ENCODE data around the gene PSMC3. TPM values are rescaled to one million over a fixed set of nuclear protein-coding genes. Genes with fewer than 3 reads are reported as not detected.
A peak's percentile ranks its signal among the peaks of the same experiment; 100 is the strongest.

The PSMC3 gene
- total and polyA plus RNA-seq, 9 of the 15 experiments (the other 6 are each of a cell fraction or from before 2014, with no cell fraction given) = 44.3 to 324 (median 240) TPM

GRCh38 chr11:47466201-47466600, 40.0 kb upstream of the PSMC3 start:
- Histone ChIP-seq H2AFZ (ENCODE audit: low read depth, low read length) (no peak overlapping the region), H3K9ac (ENCODE audit: insufficient read depth in 1 of 2, low read depth in 2 of 2, low read length in 2 of 2) (no peak overlapping the region), H4K20me1 (replicated peaks; ENCODE audit: control insufficient read depth, insufficient read depth, low read length) (peaks cover 16% of the 10 kb centered on the region; the same call in 1 of the 2 replicates), H3K4me3 (no peak overlapping the region), H3K9me1 (ENCODE audit: control insufficient read depth, insufficient read depth, low read length) (no peaks in the 10 kb centered on the region), H3K79me2 (ENCODE audit: control insufficient read depth, insufficient read depth, low read length) (peaks cover 4% of the 10 kb centered on the region; the same call in 1 of the 3 replicates), H3K4me1 (replicated peaks in 1 of 2; ENCODE audit: control insufficient read depth in 2 of 2, insufficient read depth in 2 of 2, low read length in 2 of 2) (no peaks in the 10 kb centered on the region), H3K4me2 (ENCODE audit: insufficient read depth, low read length) (no peak overlapping the region), H3K27me3 (ENCODE audit: control insufficient read depth in 2 of 2, insufficient read depth in 2 of 2, low read length in 2 of 2) (no peaks in the 10 kb centered on the region), H3K9me3 (replicated peaks; ENCODE audit: control insufficient read depth, insufficient read depth, low read depth, low read length) (no peaks in the 10 kb centered on the region), H3K27ac (ENCODE audit: extremely low read depth, low read depth, low read length) (no peak overlapping the region), H3K36me3 (ENCODE audit: control insufficient read depth, insufficient read depth, low read length) (peaks cover 73% of the 10 kb centered on the region)
- in situ Hi-C loops (cut with MboI) (no loop called here), intact Hi-C loops (cut with micrococcal nuclease) (no loop called here)
- FAIRE-seq (peak; percentile 60), ATAC-seq (no peak), DNase-seq (ENCODE audit: extremely low read depth in 1 of 4, low spot score in 3 of 4) (no peak)
- no TSS peak for BruUV-seq (replicated peaks)
- WGBS (ENCODE audit: insufficient coverage, low coverage, missing lambda C conversion rate) = 76% methylated on average over 5 of the region's 5 CpGs
- ChIA-PET CTCF (ENCODE audit: low intra/inter-chr PET ratio) (no interaction called here), POLR2A (interaction anchor here (1.3 kb wide), 1 partner anchor 12 kb away, joined by 7 read pairs; no protein-coding TSS in a partner anchor)
- TF ChIP-seq ZBTB1 (CRISPR knock-in tag; IDR thresholded peaks at IDR 0.05; ENCODE audit: borderline replicate concordance, low read depth) = no peak
- TF ChIP-seq ZNF655 (CRISPR knock-in tag; IDR thresholded peaks at IDR 0.05) = no peak
- no peak for TF ChIP-seq ELF1 (tag; IDR thresholded peaks at IDR 0.05)
- TF ChIP-seq HNRNPLL (IDR thresholded peaks at IDR 0.05; ENCODE audit: low read depth, low read length, poor library complexity, severe bottlenecking) = no peak
- TF ChIP-seq E2F5 (CRISPR knock-in tag; IDR thresholded peaks at IDR 0.05) = no peak
- TF ChIP-seq NFXL1 (CRISPR knock-in tag; IDR thresholded peaks at IDR 0.05) = no peak
- no peak for TF ChIP-seq ZBTB2 (IDR thresholded peaks at IDR 0.05)
- TF ChIP-seq KLF10 (CRISPR knock-in tag; IDR thresholded peaks at IDR 0.05) = no peak
- no peak for TF ChIP-seq RFX7 (CRISPR knock-in tag; IDR thresholded peaks at IDR 0.05)
- no peak for TF ChIP-seq E2F1 (CRISPR knock-in tag; IDR thresholded peaks at IDR 0.05)
- TF ChIP-seq NKRF (IDR thresholded peaks at IDR 0.05; ENCODE audit: borderline replicate concordance) = no peak
- TF ChIP-seq FOXJ2 (tag; IDR thresholded peaks at IDR 0.05) = no peak
- TF ChIP-seq NR4A1 (CRISPR knock-in tag; IDR thresholded peaks at IDR 0.05) = no peak
- TF ChIP-seq NR4A1 (tag; IDR thresholded peaks at IDR 0.05) = no peak
